Endothelial cell of umbilical vein (primary cell): Measurements from ENCODE around the gene MEGF11.

ENCODE experiments used
- EZH2 ChIP-seq: IDR thresholded peaks from 2 replicates; pipeline ENCODE4 v1.6.1; 2012; ENCODE audit warnings: borderline replicate concordance, low read depth, mild to moderate bottlenecking, moderate library complexity, low read length, inconsistent platforms; ENCODE audit not compliant: severe bottlenecking
- FOS ChIP-seq: IDR thresholded peaks from 2 replicates; pipeline ENCODE4 v1.6.1; 2011; ENCODE audit warnings: mild to moderate bottlenecking, low read length, moderate library complexity, borderline replicate concordance; ENCODE audit not compliant: insufficient read depth
- GATA2 ChIP-seq: IDR thresholded peaks from 2 replicates; pipeline ENCODE4 v1.7.0; 2011; ENCODE audit warnings: low read depth, mild to moderate bottlenecking, moderate library complexity, mixed read lengths, low read length; ENCODE audit not compliant: insufficient read length, insufficient read depth
- JUN ChIP-seq: IDR thresholded peaks from 2 replicates; pipeline ENCODE4 v1.6.1; 2011; ENCODE audit warnings: borderline replicate concordance, low read depth; ENCODE audit not compliant: insufficient read length, insufficient read depth
- MYC ChIP-seq: IDR thresholded peaks from one replicate; pipeline ENCODE4 v1.6.1; 2011; ENCODE audit warnings: mild to moderate bottlenecking, low read depth, low read length
- POLR2A ChIP-seq: IDR thresholded peaks from 2 replicates; pipeline ENCODE4 v1.6.1; 2012; ENCODE audit warnings: low read depth, mild to moderate bottlenecking, control low read depth, low read length
- POLR2AphosphoS5 ChIP-seq: IDR thresholded peaks from 2 replicates; pipeline ENCODE4 v1.6.1; 2012; ENCODE audit warnings: low read depth, mild to moderate bottlenecking, control low read depth, low read length, moderate library complexity; ENCODE audit not compliant: insufficient read depth
- TF ChIP-seq, protein P1 (sequence below), 2 donors: IDR thresholded peaks; 1 replicate in 1 of 2; 2 replicates in 1 of 2; pipeline ENCODE4 v1.5.1; 2011; ENCODE audit warnings: low read length in 2 of 2, mild to moderate bottlenecking in 2 of 2, moderate library complexity in 2 of 2, control low read depth in 1 of 2, inconsistent platforms in 1 of 2, low read depth in 1 of 2; ENCODE audit not compliant: insufficient read depth in 1 of 2; ENCODE audit errors: extremely low read depth in 1 of 2
- TF ChIP-seq, protein P2 (sequence below): IDR thresholded peaks from 2 replicates; pipeline ENCODE4 v1.6.1; 2011; ENCODE audit not compliant: insufficient read depth, insufficient read length

GRCh38 chr15:65856821-65857455, 396.6 kb downstream of the MEGF11 start:
- no peak for TF ChIP-seq POLR2A
- TF ChIP-seq, protein P1, sequence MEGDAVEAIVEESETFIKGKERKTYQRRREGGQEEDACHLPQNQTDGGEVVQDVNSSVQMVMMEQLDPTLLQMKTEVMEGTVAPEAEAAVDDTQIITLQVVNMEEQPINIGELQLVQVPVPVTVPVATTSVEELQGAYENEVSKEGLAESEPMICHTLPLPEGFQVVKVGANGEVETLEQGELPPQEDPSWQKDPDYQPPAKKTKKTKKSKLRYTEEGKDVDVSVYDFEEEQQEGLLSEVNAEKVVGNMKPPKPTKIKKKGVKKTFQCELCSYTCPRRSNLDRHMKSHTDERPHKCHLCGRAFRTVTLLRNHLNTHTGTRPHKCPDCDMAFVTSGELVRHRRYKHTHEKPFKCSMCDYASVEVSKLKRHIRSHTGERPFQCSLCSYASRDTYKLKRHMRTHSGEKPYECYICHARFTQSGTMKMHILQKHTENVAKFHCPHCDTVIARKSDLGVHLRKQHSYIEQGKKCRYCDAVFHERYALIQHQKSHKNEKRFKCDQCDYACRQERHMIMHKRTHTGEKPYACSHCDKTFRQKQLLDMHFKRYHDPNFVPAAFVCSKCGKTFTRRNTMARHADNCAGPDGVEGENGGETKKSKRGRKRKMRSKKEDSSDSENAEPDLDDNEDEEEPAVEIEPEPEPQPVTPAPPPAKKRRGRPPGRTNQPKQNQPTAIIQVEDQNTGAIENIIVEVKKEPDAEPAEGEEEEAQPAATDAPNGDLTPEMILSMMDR (IDR thresholded peaks at IDR 0.05; ENCODE audit: extremely low read depth in 1 of 2, insufficient read depth in 1 of 2, low read depth in 1 of 2, low read length in 2 of 2) = peak; percentile 74 to 81
- no peak for TF ChIP-seq POLR2AphosphoS5
- TF ChIP-seq, protein P2, sequence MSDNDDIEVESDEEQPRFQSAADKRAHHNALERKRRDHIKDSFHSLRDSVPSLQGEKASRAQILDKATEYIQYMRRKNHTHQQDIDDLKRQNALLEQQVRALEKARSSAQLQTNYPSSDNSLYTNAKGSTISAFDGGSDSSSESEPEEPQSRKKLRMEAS = no peak
- TF ChIP-seq MYC = no peak
- no peak for TF ChIP-seq EZH2
- TF ChIP-seq JUN = no peak
- TF ChIP-seq FOS = no peak
- no peak for TF ChIP-seq GATA2
